Lung (tissue), 12 donors: ENCODE results near the gene ACTN1. TPM values are rescaled to one million over a fixed set of nuclear protein-coding genes. Genes with fewer than 3 reads are reported as not detected.

Experiments used
- ATAC-seq: fragments of 200-7000 bp; cut with Tn5 transposase; one replicate; pipeline ENCODE4 v1.9.1; 2020; ENCODE audit warnings: moderate number of reproducible peaks; ENCODE audit not compliant: insufficient read depth, low FRiP score
- DNase-seq, 3 donors: peaks; one replicate each; pipeline ENCODE4 v3.0.0-alpha.2; 2013 to 2017
- H3K27ac ChIP-seq, 2 donors: one replicate each; pipeline ENCODE4 v1.5.1; 2013; ENCODE audit warnings: mild to moderate bottlenecking in 2 of 2, moderate library complexity in 2 of 2, control low read depth in 1 of 2, inconsistent platforms in 1 of 2, low read depth in 1 of 2, low read length in 1 of 2
- H3K27me3 ChIP-seq, 3 donors: one replicate each; pipeline ENCODE4 v1.5.1; 2013; ENCODE audit warnings: low read length in 2 of 3; ENCODE audit not compliant: control insufficient read depth in 3 of 3, insufficient read depth in 3 of 3
- H3K36me3 ChIP-seq, 4 donors: one replicate each; pipeline ENCODE4 v1.5.1; 2013; ENCODE audit warnings: low read length in 4 of 4, mild to moderate bottlenecking in 1 of 4, moderate library complexity in 1 of 4; ENCODE audit not compliant: control insufficient read depth in 4 of 4, insufficient read depth in 4 of 4
- H3K4me1 ChIP-seq, 5 donors: one replicate each; pipeline ENCODE4 v1.5.1; 2013; ENCODE audit warnings: low read length in 5 of 5, mild to moderate bottlenecking in 2 of 5, moderate library complexity in 1 of 5; ENCODE audit not compliant: control insufficient read depth in 5 of 5, insufficient read depth in 5 of 5
- H3K4me3 ChIP-seq: one replicate; pipeline ENCODE4 v1.5.1; 2013; ENCODE audit warnings: mild to moderate bottlenecking, control low read depth, moderate library complexity
- H3K9ac ChIP-seq, 2 donors: one replicate each; pipeline ENCODE4 v1.5.1; 2013; ENCODE audit warnings: low read length in 2 of 2, control low read depth in 1 of 2; ENCODE audit not compliant: insufficient read depth in 1 of 2
- H3K9me3 ChIP-seq, 4 donors: one replicate each; pipeline ENCODE4 v1.5.1; 2013; ENCODE audit warnings: low read length in 3 of 4, mild to moderate bottlenecking in 1 of 4, moderate library complexity in 1 of 4; ENCODE audit not compliant: control insufficient read depth in 4 of 4, insufficient read depth in 3 of 4
- CTCF ChIP-seq: IDR thresholded peaks from 2 replicates; pipeline ENCODE4 v1.5.1; 2012; ENCODE audit warnings: mild to moderate bottlenecking; ENCODE audit errors: control extremely low read depth, extremely low read depth
- WGBS, 2 donors: extraction: QIAGEN DNeasy Blood & Tissue Kit; methylation state at CpG; one replicate each; pipeline ENCODE4 v1.1.7; 2013; 5-methylcytosine and 5-hydroxymethylcytosine counted together
- polyA plus RNA-seq, 2 donors: library from polyadenylated mRNA; stranded (reverse); fragments of 200-250 nt; gene quantifications; one replicate each; pipeline ENCODE4 v1.2.1, GENCODE V29; 2013
- total RNA-seq, 2 donors: library from RNA; depleted of rRNA in 1 of 2; stranded (reverse); fragments of >200 nt in 1 of 2; gene quantifications; one replicate each; pipeline ENCODE4 v1.2.1, GENCODE V29; 2014 to 2021
- donor health status: control.
- donor health status: control.
- donor health status: Bipolar disorder and iron deficiency.
- donor health status: healthy.
- donor health status: DM: yes; HTN: yes; CAD: no.

Gene ACTN1
- total and polyA plus RNA-seq, 4 donors, result 40.9 to 168 (median 117) TPM

GRCh38 chr14:68884031-68885030 is 94.8 kb downstream of the ACTN1 start:
- no peak overlapping the region for H3K9ac ChIP-seq
- no peaks in the 10 kb centered on the region for H3K9me3 ChIP-seq
- H3K27me3 ChIP-seq, result no peaks in the 10 kb centered on the region
- WGBS, 2 donors, result 93 to 97% methylated on average over 10 of the region's 10 CpGs
- H3K27ac ChIP-seq, result peak overlapping the region in 1 of 2 donors; percentile 55
- ATAC-seq, result no peak
- peaks cover 11 to 60% (median 50%) of the 10 kb centered on the region in 4 donors for H3K36me3 ChIP-seq
- peak in 2 of 3 donors; percentile 9 to 24 for DNase-seq
- no peak overlapping the region for H3K4me3 ChIP-seq
- no peak for TF ChIP-seq CTCF
- peaks cover 0 to 2% (median 0%) of the 10 kb centered on the region in 5 donors for H3K4me1 ChIP-seq

- H3K36me3 ChIP-seq, result peaks cover 10 to 56% (median 52%) of the 10 kb centered on the region in 4 donors
- H3K27ac ChIP-seq, result no peak overlapping the region
- peaks cover 0 to 2% (median 0%) of the 10 kb centered on the region in 5 donors for H3K4me1 ChIP-seq
- no peak overlapping the region for H3K4me3 ChIP-seq
- ATAC-seq, result no peak
- H3K27me3 ChIP-seq, result no peaks in the 10 kb centered on the region
- H3K9ac ChIP-seq, result no peak overlapping the region
- no peak for DNase-seq
- no peaks in the 10 kb centered on the region for H3K9me3 ChIP-seq
- TF ChIP-seq CTCF, result no peak
- WGBS, 2 donors, result 96 to 97% methylated on average over 10 of the region's 10 CpGs
These were observed 96.9 kb downstream of the ACTN1 start for GRCh38 chr14:68882235-68882634.

- Histone ChIP-seq H3K27ac (no peak overlapping the region), H3K9me3 (no peaks in the 10 kb centered on the region), H3K27me3 (no peaks in the 10 kb centered on the region), H3K4me3 (no peak overlapping the region), H3K4me1 (peaks cover 0 to 2% (median 0%) of the 10 kb centered on the region in 5 donors), H3K9ac (no peak overlapping the region), H3K36me3 (peaks cover 17 to 61% (median 60%) of the 10 kb centered on the region in 4 donors)
- no peak for ATAC-seq
- DNase-seq, result peak in 1 of 3 donors; percentile 10
- no peak for TF ChIP-seq CTCF
- WGBS, 2 donors, result 74 to 79% methylated on average over 2 of the region's 2 CpGs
These were observed 97.7 kb downstream of the ACTN1 start for GRCh38 chr14:68881396-68881795.
